Measurements from ENCODE around the gene PTPRM. TPM values are rescaled to one million over a fixed set of nuclear protein-coding genes. Genes with fewer than 3 reads are reported as not detected.

The PTPRM gene
- total RNA-seq, 1 experiment from 2014 or later, result 45.6 TPM

- no TSS peak for BruUV-seq (replicated peaks)
- ATAC-seq, result no peak
These were observed 623.9 kb downstream of the PTPRM start for GRCh38 chr18:8190980-8191379.

GRCh38 chr18:8194431-8194830 is 627.3 kb downstream of the PTPRM start:
- ATAC-seq (no peak), DNase-seq (no peak)
- intact Hi-C loops (cut with micrococcal nuclease), result no loop called here
- Histone ChIP-seq H4K20me1 (ENCODE audit: low read length) (no peaks in the 10 kb centered on the region), H3K4me3 (ENCODE audit: low read length) (no peak overlapping the region), H3K4me1 (ENCODE audit: insufficient read depth, low read length) (no peaks in the 10 kb centered on the region), H2AFZ (ENCODE audit: low read length) (no peak overlapping the region), H3K27me3 (ENCODE audit: low read length) (no peaks in the 10 kb centered on the region), H3K27ac (ENCODE audit: low read length) (no peak overlapping the region), H3K9me2 (replicated peaks; ENCODE audit: low read length) (no peaks in the 10 kb centered on the region), H3K9me3 (ENCODE audit: low read length) (no peaks in the 10 kb centered on the region), H3K79me2 (ENCODE audit: low read length) (no peaks in the 10 kb centered on the region), H3K9ac (ENCODE audit: low read length) (no peak overlapping the region), H3F3A (ENCODE audit: low read length, unreplicated experiment) (no peaks in the 10 kb centered on the region), H3K36me3 (ENCODE audit: low read depth, low read length) (no peaks in the 10 kb centered on the region), H3K4me2 (ENCODE audit: low read length) (no peak overlapping the region)
- TF ChIP-seq EZH2phosphoT487 (IDR thresholded peaks at IDR 0.05; ENCODE audit: borderline replicate concordance, low read length) (no peak), EZH2 (IDR thresholded peaks at IDR 0.05; ENCODE audit: low read length, unreplicated experiment) (no peak), CTCF (conservative IDR thresholded peaks at IDR 0.05; ENCODE audit: low read depth, low read length) (no peak)
- CTCF ChIA-PET, result no interaction called here
- POLR2A ChIA-PET (ENCODE audit: unreplicated experiment), result interaction anchor here (0.5 kb wide), 1 partner anchor 168 kb away, joined by 5 read pairs; no protein-coding TSS in a partner anchor
- BruUV-seq (replicated peaks), result no TSS peak

More at GRCh38 chr18:8190980-8191379, 623.9 kb downstream of the PTPRM start:
- Histone ChIP-seq H3K4me2 (ENCODE audit: low read length) (no peak overlapping the region), H3K4me1 (ENCODE audit: insufficient read depth, low read length) (no peaks in the 10 kb centered on the region), H3K79me2 (ENCODE audit: low read length) (no peaks in the 10 kb centered on the region), H3K4me3 (ENCODE audit: low read length) (no peak overlapping the region), H3K9me2 (replicated peaks; ENCODE audit: low read length) (no peaks in the 10 kb centered on the region), H2AFZ (ENCODE audit: low read length) (no peak overlapping the region), H3K36me3 (ENCODE audit: low read depth, low read length) (no peaks in the 10 kb centered on the region), H3F3A (ENCODE audit: low read length, unreplicated experiment) (no peaks in the 10 kb centered on the region), H4K20me1 (ENCODE audit: low read length) (no peaks in the 10 kb centered on the region), H3K27ac (ENCODE audit: low read length) (no peak overlapping the region), H3K9me3 (ENCODE audit: low read length) (no peaks in the 10 kb centered on the region), H3K9ac (ENCODE audit: low read length) (no peak overlapping the region), H3K27me3 (ENCODE audit: low read length) (no peaks in the 10 kb centered on the region)
- no peak for TF ChIP-seq CTCF (conservative IDR thresholded peaks at IDR 0.05; ENCODE audit: low read depth, low read length)
- TF ChIP-seq EZH2phosphoT487 (IDR thresholded peaks at IDR 0.05; ENCODE audit: borderline replicate concordance, low read length), result no peak
- TF ChIP-seq EZH2 (IDR thresholded peaks at IDR 0.05; ENCODE audit: low read length, unreplicated experiment), result no peak
- ChIA-PET CTCF (no interaction called here), POLR2A (ENCODE audit: unreplicated experiment) (no interaction called here)
- DNase-seq, result no peak
- intact Hi-C loops (cut with micrococcal nuclease), result no loop called here

- H2AFZ ChIP-seq (ENCODE audit: low read length), result no peak overlapping the region
- H3K27me3 ChIP-seq (ENCODE audit: low read length), result no peaks in the 10 kb centered on the region
- H3K4me3 ChIP-seq (ENCODE audit: low read length), result no peak overlapping the region
- H3K9ac ChIP-seq (ENCODE audit: low read length), result no peak overlapping the region
- intact Hi-C loops (cut with micrococcal nuclease), result no loop called here
- CTCF ChIA-PET, result interaction anchor here (0.6 kb wide), 1 partner anchor 11 kb away, joined by 9 read pairs; no protein-coding TSS in a partner anchor
- ATAC-seq (no peak), DNase-seq (no peak)
- H3K79me2 ChIP-seq (ENCODE audit: low read length), result no peaks in the 10 kb centered on the region
- no peaks in the 10 kb centered on the region for H3K36me3 ChIP-seq (ENCODE audit: low read depth, low read length)
- no peak overlapping the region for H3K27ac ChIP-seq (ENCODE audit: low read length)
- POLR2A ChIA-PET (ENCODE audit: unreplicated experiment), result no interaction called here
- H3K4me2 ChIP-seq (ENCODE audit: low read length), result no peak overlapping the region
- no peaks in the 10 kb centered on the region for H3K4me1 ChIP-seq (ENCODE audit: insufficient read depth, low read length)
- no peaks in the 10 kb centered on the region for H3K9me3 ChIP-seq (ENCODE audit: low read length)
- H3K9me2 ChIP-seq (replicated peaks; ENCODE audit: low read length), result no peaks in the 10 kb centered on the region
- H3F3A ChIP-seq (ENCODE audit: low read length, unreplicated experiment), result no peaks in the 10 kb centered on the region
- no peaks in the 10 kb centered on the region for H4K20me1 ChIP-seq (ENCODE audit: low read length)
- no TSS peak for BruUV-seq (replicated peaks)
- TF ChIP-seq EZH2phosphoT487 (IDR thresholded peaks at IDR 0.05; ENCODE audit: borderline replicate concordance, low read length) (no peak), EZH2 (IDR thresholded peaks at IDR 0.05; ENCODE audit: low read length, unreplicated experiment) (no peak), CTCF (conservative IDR thresholded peaks at IDR 0.05; ENCODE audit: low read depth, low read length) (no peak)
These were observed 629.1 kb downstream of the PTPRM start for GRCh38 chr18:8196238-8196637.
